H1 (cell line): ENCODE results near the gene ATP9B. TPM values are rescaled to one million over a fixed set of nuclear protein-coding genes. Genes with fewer than 3 reads are reported as not detected.

Experiments
- BCL11A ChIP-seq, 2 experiments: IDR thresholded peaks; one replicate each; pipeline ENCODE4 v1.6.1; 2011; ENCODE audit warnings: low read depth in 2 of 2, low read length in 2 of 2, mild to moderate bottlenecking in 2 of 2
- HDAC2 ChIP-seq, 2 experiments: fragments of 300-600 bp in 1 of 2; sonication (generic) in 1 of 2; IDR thresholded peaks; 2 replicates each; pipeline ENCODE4 v1.6.1; 2011 to 2012; ENCODE audit warnings: low read depth in 2 of 2, low read length in 2 of 2, mild to moderate bottlenecking in 2 of 2, moderate library complexity in 2 of 2, borderline replicate concordance in 1 of 2, inconsistent platforms in 1 of 2
- KDM5A ChIP-seq: fragments of 200-600 bp; IDR thresholded peaks from 2 replicates; pipeline ENCODE4 v1.7.1; 2012; ENCODE audit warnings: mild to moderate bottlenecking, low read length, inconsistent platforms, mixed read lengths
- RFX5 ChIP-seq: IDR thresholded peaks from 2 replicates; pipeline ENCODE4 v1.6.1; 2011; ENCODE audit warnings: low read depth, low read length, improper control_type of control experiment, borderline replicate concordance
- SP1 ChIP-seq: IDR thresholded peaks from 2 replicates; pipeline ENCODE4 v1.6.1; 2011; ENCODE audit warnings: low read depth, low read length
- SUZ12 ChIP-seq: fragments of 200-600 bp; sonication (generic); IDR thresholded peaks from 2 replicates; pipeline ENCODE4 v1.6.1; 2012; ENCODE audit warnings: mild to moderate bottlenecking, inconsistent platforms, low read length, moderate library complexity, mixed read lengths
- polyA plus RNA-seq, 7 experiments: library from polyadenylated mRNA; depleted of rRNA in 3 of 7; stranded (reverse) in 5 of 7; unstranded in 2 of 7; fragments of >200 nt in 5 of 7; fragments of 200-250 nt in 2 of 7; gene quantifications; 1 replicate in 5 of 7; 2 replicates in 1 of 7; 4 replicates in 1 of 7; pipeline versions ENCODE4 v1.2.1 to v1.2.3, GENCODE V29; 2011 to 2013; ENCODE audit warnings: missing spikeins in 2 of 7, mixed read lengths in 2 of 7
- total RNA-seq: library from RNA; stranded (reverse); fragmentation: NEBNext Ultra II Directional; extraction: Animal tissue kit (Norgen Biotek cat#: 25700); gene quantifications from 2 replicates; pipeline ENCODE4 v1.2.1, GENCODE V29; 2021

The ATP9B gene
- total and polyA plus RNA-seq, 2 of the 8 experiments (the other 6 are each of a cell fraction or from before 2014, with no cell fraction given): 15.1 to 21.7 TPM

GRCh38 chr18:79299272-79299671, 230.1 kb downstream of the ATP9B start (continued):
- TF ChIP-seq HDAC2 (IDR thresholded peaks at IDR 0.05; ENCODE audit: borderline replicate concordance in 1 of 2, low read depth in 2 of 2, low read length in 2 of 2): no peak
- no peak for TF ChIP-seq SP1
- TF ChIP-seq RFX5: no peak
- TF ChIP-seq SUZ12: no peak
- TF ChIP-seq KDM5A: no peak
- no peak for TF ChIP-seq BCL11A (IDR thresholded peaks at IDR 0.05; ENCODE audit: low read depth in 2 of 2, low read length in 2 of 2)
